ENCODE data around the gene PXYLP1.

PXYLP1 gene

DNA sequence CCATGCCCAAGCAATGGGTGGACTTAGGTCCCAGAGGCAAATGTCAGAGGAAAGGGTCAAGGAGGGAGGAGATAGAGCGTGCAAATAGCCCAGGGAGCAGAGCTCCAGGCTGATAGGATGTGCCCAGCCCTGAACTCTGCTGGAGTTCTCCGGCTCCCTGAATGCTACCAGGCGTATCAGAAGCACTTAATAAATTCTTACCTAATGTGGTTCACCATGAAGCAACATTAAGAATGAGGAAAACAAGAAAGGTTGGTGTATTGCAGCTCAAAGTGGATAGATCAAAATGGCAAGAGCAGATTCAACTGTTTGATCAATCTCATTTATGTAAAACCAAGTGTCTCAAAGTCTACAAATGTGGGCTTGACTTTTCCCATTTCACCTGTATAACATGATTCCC is 38.3 kb downstream of the PXYLP1 start:
- H3K4me3 ChIP-seq (ENCODE audit: low read depth, low read length) = no peak overlapping the region

DNA sequence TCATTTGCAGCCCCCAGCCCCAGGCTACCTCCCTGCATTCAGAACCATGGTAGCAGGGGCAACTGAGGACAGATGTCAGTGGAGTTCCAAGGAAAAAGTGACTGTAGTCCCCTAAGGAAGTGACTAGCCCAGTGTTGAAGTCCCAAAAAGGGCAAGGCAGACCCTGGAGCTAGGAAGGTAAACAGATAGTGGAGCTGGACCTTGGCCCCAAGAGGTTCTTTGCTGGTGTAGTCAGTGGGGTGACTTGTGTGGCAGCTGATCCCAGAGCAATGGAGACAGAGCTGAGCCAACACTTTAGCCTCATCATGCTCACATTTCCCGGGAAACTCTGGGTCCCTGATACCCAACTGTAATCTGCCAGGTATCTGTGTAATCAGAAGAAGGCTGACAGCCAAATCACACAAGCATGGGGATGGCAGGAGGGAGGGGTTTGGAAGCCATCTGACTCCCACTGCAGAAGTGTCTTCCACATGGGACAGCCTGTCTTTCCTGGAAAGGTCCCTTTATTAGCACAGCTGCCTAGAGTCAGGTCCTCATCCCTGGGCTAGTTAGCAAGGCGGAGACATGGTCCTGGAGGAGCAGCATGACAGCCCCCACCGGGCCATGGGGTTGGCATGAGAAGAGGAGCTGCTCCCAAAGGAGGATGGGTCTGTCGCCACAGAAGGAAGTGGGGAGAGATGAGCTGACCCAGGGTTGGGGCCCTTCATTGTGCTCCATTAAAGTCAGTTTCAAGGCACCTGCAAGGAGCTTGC is 39.8 kb downstream of the PXYLP1 start:
- H3K4me3 ChIP-seq (ENCODE audit: low read depth, low read length) = no peak overlapping the region

DNA sequence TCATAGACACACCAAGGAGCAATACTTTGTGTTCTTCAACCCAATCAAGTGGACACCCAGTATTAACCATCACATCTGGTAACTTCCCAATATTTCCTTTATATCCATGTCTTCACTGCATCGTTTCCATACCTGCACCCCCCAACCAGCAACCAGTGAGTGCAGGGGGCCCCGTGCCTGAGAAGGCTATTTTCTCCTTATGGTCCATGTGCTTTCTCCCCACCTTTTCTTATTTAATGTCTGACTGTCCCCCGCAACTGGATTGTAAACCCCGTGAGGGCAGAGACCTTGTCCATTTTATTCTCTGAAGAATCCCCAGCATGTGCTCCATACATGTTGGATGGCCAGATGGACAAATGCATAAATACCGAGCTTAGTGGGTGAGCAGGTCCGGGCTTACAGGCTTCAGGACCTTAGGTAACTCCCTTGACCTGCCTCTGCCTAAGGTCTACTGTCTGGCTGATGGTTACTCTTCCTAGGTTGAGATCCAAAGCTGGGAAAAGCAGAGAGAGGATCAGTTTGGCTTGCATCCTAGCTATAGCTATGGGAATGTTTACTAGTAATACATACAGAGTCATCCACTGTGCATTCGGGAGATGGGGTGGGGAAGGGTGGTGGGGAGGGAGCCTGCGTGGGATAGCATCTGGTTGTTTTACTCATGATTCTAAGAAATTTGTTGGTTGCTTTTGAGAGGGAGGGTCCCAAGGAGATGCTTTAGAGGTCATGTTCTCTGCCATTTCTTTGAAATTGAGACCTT is 41.5 kb downstream of the PXYLP1 start:
- no peak overlapping the region for H3K4me3 ChIP-seq (ENCODE audit: low read depth, low read length)

DNA sequence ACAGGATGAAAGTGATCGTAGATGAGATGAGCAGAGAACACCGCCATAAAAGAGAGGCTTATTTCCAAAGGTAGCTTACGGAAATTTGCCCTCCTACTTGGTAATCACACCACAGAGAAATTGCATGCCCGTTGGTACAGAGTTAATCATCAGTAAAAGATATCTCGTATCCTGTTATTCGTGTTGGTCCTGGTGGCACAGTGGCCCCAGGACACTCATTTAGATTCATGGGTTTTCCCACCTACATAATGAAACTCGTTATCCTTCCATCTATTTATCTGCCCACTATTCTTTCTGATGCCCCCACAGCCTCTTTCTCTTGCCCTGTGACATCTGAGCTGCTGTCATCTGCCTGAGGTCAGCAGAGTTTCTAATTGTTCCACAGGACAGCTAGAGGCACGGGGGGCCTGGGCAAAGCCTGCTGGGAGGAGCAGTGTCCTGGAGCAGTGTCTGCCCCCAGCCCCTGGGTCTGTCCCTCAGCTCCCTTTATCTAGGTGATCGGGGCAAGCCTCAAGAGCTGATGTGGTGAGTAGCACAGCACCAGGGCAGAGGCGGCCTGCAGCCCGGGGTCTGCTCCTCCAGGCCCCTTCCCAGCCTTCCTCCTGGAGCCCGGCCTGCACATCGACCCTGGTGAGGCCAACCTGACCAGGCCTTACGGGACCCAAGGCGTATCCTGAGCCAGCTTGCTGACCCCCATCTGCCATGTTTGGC is 42.2 kb downstream of the PXYLP1 start:
- H3K4me3 ChIP-seq (ENCODE audit: low read depth, low read length) = no peak overlapping the region

DNA sequence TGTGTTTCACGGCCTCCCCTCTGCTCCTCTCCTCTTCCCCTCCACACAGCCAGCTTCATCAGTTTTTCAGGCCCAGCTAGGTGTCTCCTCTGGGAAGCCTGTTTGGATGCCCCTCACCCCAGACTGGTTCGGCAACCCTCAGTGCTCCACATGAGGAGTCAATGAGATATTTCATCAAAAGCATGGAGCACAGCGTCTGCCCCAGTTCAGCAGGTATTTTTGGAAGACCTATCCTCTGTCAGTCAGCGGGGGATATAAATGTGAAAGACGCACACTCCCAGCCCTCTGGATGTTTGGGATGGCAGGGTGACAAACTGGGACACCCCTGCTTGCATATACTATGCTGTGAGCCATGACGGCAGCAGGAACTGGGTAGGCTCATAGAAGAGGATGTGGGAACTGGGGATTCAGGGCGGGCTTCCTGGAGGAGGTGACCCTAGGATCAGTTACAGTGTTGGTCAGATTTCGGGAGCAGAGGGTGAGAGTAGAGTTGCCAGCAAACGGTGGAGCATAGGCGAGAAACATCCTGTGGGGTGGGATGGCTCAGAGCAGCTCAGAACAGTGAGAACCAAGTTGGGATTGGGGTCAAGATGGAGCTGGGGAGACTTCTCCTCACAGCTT is 42.9 kb downstream of the PXYLP1 start:
- no peak overlapping the region for H3K4me3 ChIP-seq (ENCODE audit: low read depth, low read length)

DNA sequence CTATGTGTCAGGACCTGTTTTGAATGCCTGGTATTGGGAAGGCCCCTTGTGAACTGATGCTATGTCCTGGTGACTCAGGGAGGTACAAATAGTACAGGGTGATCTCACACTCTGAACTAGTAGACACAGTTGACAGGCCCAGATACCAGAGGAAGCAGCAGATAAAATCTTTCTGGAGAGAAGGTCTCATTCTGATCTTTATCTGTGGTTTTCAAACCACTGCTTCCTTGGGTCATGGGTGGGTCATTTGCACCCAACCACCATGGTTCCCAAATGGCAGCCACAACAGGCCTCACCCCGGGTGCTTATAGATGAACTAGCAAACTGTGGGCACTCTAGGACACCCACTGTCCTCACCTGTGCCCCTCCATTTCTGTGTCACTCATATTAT is 43.4 kb downstream of the PXYLP1 start:
- H3K4me3 ChIP-seq (ENCODE audit: low read depth, low read length) = no peak overlapping the region

DNA sequence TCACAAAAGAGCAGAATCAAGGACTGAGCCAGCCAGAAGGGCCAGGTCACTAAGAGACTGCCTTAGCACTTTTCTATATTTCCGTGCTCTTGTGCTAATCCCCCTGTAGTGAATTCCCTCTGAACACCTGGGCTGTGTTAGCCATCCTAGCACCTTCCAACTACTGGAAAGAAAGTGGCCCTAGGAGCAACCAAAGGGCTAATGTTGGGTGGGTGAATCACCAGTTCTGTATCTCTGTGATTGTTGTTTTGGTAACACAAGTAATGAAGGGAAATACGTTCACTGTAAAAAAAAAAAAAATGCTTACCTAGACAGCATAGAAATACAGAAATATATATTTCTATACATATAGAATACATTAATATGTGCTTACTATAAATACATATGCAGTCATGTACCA is 43.9 kb downstream of the PXYLP1 start:
- no peak overlapping the region for H3K4me3 ChIP-seq (ENCODE audit: low read depth, low read length)

DNA sequence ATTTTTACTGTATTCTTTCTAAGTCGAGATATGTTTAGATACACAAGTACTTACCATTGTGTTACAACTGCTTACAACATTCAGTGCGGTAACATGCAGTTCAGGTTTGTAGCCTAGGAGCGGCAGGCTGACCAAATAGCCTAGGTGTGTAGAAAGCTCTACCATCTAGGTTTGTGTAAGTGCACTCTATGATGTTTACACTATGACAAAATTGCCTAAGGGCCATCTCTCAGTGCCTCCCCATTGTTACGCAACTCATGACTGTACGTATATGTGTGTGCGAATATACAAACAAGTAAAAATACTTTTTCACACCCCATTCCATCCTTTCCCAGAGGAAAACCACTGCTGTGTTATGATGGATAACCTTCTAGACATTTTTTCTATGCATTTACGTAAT is 44.3 kb downstream of the PXYLP1 start:
- no peak overlapping the region for H3K4me3 ChIP-seq (ENCODE audit: low read depth, low read length)

DNA sequence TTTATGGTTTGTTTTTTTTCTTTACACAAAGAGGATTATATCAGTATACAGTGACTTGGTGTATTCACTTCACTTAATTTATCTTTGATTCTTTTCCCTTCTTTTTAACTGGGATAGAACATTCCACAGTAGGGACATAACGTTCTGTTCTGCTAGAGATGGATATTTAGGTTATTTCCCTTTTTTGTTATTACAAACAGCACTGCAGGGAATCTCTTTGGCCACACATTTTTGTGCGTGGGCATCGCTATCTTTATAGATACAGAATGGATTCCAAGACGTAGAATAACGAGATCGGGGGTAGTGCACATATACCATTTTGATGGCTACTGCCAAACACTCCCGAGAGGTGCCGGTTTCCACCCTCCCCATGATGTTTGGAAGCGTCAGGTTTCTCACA is 44.8 kb downstream of the PXYLP1 start:
- no peak overlapping the region for H3K4me3 ChIP-seq (ENCODE audit: low read depth, low read length)

DNA sequence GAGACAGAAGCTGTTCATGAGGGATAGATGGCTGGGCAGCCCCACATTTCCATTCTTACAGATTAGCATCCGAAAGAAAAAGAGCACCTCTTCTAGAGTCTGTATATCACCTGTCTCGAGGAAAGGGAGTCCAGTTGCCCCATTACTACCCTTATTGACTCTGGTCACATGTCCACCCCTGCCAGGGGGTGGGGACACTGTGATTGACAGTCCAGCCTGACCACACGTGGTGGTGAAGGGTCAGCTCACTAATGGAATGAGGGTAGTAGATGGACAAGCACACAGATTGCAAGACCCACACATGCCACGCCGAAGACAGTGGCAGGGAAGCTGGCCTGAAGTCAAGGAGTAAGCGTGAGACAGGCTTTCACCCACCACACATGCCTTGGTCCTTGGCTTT is 45.8 kb downstream of the PXYLP1 start:
- H3K4me3 ChIP-seq (ENCODE audit: low read depth, low read length) = no peak overlapping the region

DNA sequence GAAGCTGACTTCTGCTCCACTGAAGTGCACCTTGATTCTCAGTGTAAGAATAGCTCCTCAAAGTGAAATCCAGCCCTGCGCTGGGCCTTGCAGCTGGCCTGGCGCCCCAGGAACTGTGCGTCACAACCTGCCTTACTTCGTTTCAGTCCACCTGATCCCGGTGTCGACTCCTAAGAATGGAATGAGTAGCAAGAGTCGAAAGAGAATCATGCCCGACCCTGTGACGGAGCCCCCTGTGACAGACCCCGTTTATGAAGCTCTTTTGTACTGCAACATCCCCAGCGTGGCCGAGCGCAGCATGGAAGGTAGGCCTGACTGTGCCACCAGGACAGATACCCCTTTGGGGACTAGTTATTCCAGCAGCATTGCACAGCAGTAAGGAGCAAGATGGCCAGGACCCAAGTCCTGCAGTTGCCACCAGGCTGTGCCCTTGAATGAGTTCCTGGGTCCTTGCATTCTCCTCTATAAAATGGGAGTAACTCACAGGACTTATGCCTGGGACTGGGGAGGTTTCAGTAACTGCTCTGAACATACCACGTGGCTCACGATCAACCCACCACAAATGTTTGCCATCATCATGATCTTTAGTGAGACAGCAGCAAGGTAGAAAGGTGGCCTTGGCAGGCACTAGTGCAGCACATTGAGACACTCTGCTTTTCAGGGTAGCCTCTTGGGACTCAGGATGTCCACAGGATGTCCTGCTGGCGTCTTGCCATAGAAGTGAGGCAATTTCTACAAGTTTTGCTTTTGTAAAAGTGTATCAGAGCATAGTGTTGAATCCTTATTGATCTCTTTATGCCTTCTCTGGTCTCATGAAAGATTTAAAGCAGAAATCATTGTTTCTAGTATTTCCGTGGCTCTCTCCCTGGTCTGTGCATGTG is 46.8 kb downstream of the PXYLP1 start:
- H3K4me3 ChIP-seq (ENCODE audit: low read depth, low read length) = no peak overlapping the region

DNA sequence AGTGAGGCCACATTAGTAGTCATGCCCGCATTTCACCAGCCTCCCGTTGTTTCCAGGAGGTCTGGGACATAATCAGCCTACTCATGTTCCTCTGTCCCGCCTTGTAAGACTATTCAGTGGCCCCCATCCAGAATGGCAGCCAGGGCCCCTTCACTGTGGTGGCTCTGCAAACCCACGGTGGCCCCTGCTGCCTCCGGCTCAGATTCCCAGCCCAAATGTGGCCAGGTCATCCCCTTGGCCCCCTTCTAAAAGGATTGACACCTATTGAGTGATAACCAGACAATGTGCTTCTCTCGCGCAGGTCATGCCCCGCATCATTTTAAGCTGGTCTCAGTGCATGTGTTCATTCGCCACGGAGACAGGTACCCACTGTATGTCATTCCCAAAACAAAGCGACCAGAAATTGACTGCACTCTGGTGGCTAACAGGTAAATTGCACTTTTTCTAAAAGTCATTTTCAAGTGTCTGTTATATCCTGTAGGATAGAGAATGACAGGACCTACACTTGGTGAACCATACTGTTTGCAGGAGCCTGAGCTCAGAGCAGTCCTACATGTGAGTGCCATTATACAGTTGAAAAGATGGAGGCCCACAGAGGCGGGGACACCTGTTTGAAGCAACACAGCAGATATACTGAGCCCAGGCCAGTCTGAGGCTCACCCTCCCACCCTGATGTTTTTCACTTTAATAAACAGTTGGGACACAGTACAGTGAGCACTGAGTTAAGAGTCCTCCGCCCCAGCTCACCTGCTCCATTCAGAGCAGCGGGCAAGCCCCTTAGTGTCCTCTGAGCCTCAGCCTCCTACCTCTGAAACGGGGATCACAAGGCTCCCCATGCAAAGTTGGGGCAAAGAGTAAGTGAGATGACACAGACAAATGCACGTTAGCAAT is 47.7 kb downstream of the PXYLP1 start:
- H3K4me3 ChIP-seq (ENCODE audit: low read depth, low read length) = no peak overlapping the region

DNA sequence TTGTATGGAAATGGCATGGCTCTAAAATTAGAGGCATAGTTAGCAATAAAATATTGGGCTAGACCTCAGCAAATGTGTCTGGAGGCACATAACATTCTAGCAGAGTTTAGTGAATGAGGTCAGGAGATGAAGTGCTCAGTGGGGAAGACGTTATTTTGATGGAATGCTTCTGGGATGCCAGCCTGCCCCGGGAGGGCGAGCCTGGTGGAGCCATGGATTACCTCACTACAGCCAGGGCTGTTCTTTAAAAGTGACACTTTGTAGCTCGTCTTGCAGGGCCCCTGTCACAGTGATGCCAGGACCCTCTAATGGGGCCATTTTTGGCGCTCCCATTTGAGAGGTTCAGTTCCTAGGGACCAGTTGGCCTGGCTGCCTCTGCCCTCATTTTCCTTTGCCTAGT is 48.5 kb downstream of the PXYLP1 start:
- no peak overlapping the region for H3K4me3 ChIP-seq (ENCODE audit: low read depth, low read length)

DNA sequence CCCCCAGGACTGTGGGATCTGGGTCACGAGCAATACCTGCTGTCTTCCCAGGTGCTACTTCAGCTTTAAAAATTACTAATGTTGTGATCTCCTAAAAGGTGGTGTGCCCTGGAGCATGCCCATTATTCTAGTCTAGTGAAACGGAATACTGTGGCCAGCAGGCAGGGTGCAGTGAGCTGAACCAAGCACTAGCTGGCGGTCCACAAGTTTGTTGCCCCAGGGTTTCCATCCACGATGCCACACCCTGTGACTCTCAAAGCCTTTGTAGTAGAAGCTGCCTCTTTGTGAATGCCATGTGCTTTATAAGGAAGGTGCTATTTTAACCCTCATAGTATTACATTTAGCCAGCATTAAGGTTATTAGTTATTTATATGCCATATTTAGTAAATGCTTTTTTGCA is 49.1 kb downstream of the PXYLP1 start:
- no peak overlapping the region for H3K4me3 ChIP-seq (ENCODE audit: low read depth, low read length)

DNA sequence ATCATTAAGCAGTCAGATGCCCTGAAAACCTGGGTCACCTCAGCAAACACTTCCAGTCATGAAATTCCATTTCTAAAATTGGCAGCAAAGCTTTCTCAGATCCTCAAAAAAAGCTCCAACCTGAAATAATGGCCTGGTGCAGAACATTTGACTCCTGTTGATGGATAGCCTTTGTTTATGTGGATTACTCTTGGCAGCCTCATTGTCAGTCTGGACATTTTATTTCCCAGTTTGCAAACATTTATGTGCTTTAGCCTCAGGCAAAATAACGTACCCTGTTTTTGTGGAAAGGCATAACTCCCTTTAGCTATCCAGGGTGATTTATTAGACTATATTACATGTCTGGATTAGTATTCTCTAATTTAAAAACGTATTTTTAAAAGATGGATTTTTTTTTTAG is 53.9 kb downstream of the PXYLP1 start:
- H3K4me3 ChIP-seq (ENCODE audit: low read depth, low read length) = no peak overlapping the region

DNA sequence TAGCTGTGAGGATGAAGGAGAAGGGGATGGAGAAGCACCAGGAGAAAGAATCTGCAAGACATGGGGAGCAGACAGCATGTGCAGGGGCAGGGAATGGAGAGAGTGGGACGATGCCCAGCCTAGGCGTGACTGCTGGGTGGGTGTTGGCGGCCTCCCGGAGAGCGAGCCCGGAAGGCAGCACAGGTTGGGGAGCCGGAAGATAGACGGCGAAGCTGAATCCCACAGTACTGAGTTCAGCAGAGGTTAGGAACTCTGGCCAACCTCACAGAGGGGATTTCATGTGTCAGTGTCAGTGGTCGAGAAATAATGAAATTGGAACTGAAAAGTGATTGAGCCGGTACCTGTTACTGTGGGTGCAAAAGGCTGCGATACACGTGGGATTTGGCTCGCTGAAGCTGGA is 55.2 kb downstream of the PXYLP1 start:
- H3K4me3 ChIP-seq (ENCODE audit: low read depth, low read length) = no peak overlapping the region

DNA sequence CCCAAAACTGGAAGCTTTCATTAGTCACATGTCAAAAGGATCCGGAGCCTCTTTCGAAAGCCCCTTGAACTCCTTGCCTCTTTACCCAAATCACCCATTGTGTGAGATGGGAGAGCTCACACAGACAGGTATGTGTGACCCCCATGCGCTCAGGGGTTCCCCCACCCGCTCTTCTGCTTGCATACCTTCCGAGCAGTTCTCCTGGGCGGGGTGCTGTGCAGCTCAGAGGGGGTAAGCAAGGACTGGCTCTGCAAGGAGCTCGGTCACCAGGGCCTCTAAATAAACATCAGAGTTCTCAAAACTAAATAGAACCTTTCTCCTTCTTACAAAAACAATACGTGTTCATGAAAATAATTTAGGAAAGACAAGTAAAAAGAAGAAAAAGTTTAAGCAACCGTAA is 55.7 kb downstream of the PXYLP1 start:
- H3K4me3 ChIP-seq (ENCODE audit: low read depth, low read length) = no peak overlapping the region

DNA sequence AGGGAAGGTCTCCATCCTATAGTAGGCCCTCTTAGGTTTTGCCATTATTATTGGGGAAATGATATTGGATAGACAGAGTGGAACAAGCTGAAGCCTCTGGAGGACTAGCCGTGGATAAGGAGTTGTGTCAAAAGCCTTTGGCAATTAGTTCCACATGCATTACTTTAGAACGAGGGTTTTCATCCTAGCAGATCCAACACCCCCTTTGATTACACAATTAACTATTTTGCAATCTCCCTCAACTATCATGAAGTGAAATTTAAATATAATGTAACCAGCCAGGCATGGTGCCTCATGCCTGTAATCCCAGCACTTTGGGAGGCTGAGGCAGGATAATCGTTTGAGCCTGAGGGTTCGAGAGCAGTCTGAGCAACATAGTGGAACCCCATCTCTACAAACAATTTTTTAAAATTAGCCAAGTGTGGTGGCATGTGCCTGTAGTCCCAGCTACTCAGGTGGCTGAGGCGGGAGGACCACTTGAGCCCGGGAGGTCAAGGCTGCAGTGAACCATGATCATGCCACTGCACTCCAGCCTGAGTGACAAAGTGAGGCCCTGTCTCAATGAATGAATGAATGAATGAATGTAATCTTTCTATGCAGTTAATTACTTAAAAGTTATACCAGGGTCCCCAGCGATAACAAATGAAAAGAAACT is 56.8 kb downstream of the PXYLP1 start:
- H3K4me3 ChIP-seq (ENCODE audit: low read depth, low read length) = no peak overlapping the region

DNA sequence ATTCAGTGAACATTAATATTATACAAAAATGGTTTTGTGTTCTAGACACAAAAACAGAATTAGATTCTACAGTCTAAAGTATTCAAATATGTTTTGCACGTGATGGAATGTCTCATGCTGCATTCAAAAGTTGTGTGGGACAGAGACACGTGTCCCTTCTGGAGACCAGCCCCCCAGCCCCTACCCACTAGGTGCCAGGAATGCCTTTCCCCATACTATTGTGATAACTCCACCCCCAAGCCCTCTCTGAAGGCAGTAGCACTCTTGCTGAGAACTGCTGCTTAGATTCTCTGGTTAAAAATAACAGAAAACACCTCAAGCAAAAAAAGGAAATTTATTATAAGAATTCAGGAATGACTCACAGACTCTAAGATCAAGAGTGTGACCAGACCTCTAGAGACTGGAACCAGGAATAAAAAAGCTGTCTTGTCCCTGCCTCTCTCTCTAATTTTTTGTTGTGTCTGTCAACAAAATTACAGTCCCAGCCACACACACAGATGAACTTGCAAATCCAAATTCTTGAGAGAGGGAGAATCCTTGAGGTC is 57.7 kb downstream of the PXYLP1 start:
- no peak overlapping the region for H3K4me3 ChIP-seq (ENCODE audit: low read depth, low read length)
